ENCODE measurements around the gene PDZRN3. TPM values are rescaled to one million over a fixed set of nuclear protein-coding genes. Genes with fewer than 3 reads are reported as not detected.

PDZRN3 gene
- total and polyA plus RNA-seq, 4 donors: 0.69 to 1.8 (median 0.92) TPM

- no peak for TF ChIP-seq TAF1 (conservative IDR thresholded peaks at IDR 0.05)
- no peak for TF ChIP-seq RXRA (IDR thresholded peaks at IDR 0.05)
- TF ChIP-seq CTCF (IDR thresholded peaks at IDR 0.05; ENCODE audit: low read depth, low read length, missing input control): no peak
- TF ChIP-seq EGR1 (IDR thresholded peaks at IDR 0.05; ENCODE audit: low read depth in 2 of 2): no peak
- no peak for TF ChIP-seq GABPA (IDR thresholded peaks at IDR 0.05 in 1 of 2, conservative IDR thresholded peaks at IDR 0.05 in 1 of 2)
- no peak for TF ChIP-seq RAD21 (IDR thresholded peaks at IDR 0.05)
- TF ChIP-seq FOXA1 (IDR thresholded peaks at IDR 0.05): no peak
- no peak for TF ChIP-seq FOXA2 (IDR thresholded peaks at IDR 0.05)
These were observed 223.7 kb downstream of the PDZRN3 start (continued) for GRCh38 chr3:73401059-73401458.

DNA sequence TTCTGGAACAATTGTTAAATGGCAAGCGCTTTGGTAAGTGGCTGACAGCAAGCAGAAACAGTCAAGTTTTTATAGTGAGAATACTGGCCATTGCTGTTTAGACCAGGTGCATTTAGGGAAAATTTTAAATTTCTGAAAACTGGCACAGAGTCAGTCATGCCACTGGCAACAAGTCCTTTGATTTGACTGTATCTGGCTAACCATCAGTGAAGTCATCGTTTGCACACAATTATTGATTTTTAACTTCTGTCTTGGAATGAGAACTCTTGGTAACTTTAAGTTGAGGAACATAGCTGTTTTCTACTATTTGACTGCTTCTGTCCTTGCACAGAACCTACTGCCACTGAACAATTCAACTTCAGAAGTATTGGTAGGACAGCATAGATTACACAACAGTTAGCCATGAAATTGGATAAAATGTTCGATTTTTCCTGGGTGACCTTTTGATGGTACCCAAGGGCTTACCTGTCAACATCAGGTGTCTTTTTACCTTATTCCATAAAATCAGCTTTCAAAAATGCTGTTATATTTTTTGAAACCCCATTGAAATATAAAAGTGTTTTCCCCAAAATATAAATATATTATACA is 225.0 kb downstream of the PDZRN3 start:
- Histone ChIP-seq H3K36me3 (ENCODE audit: control insufficient read depth in 4 of 4, insufficient read depth in 3 of 4, low read depth in 1 of 4, low read length in 3 of 4) (no peaks in the 10 kb centered on the region), H3K9ac (ENCODE audit: low read depth in 1 of 2, low read length in 2 of 2) (no peak overlapping the region), H3K27me3 (ENCODE audit: control insufficient read depth in 4 of 4, insufficient read depth in 4 of 4, low read length in 3 of 4) (peaks cover 0 to 3% (median 0%) of the 10 kb centered on the region in 4 donors), H3K4me3 (ENCODE audit: low read depth in 1 of 3, low read length in 3 of 3) (no peak overlapping the region), H3K27ac (ENCODE audit: low read depth in 1 of 2, low read length in 2 of 2) (no peak overlapping the region), H3K9me3 (ENCODE audit: control insufficient read depth in 4 of 4, low read length in 3 of 4) (no peaks in the 10 kb centered on the region), H3K4me1 (ENCODE audit: control insufficient read depth in 4 of 4, insufficient read depth in 4 of 4, low read length in 3 of 4) (no peaks in the 10 kb centered on the region)
- WGBS: 61% methylated on average over 3 of the region's 3 CpGs
- TF ChIP-seq NR2F2 (IDR thresholded peaks at IDR 0.05) (no peak), RXRA (IDR thresholded peaks at IDR 0.05) (no peak), HNF4G (IDR thresholded peaks at IDR 0.05) (no peak), ATF3 (IDR thresholded peaks at IDR 0.05) (no peak), FOXA2 (IDR thresholded peaks at IDR 0.05) (no peak), GABPA (IDR thresholded peaks at IDR 0.05 in 1 of 2, conservative IDR thresholded peaks at IDR 0.05 in 1 of 2) (no peak), JUND (IDR thresholded peaks at IDR 0.05) (no peak), EGR1 (IDR thresholded peaks at IDR 0.05; ENCODE audit: low read depth in 2 of 2) (no peak), YY1 (IDR thresholded peaks at IDR 0.05) (no peak)
- TF ChIP-seq, protein P1, sequence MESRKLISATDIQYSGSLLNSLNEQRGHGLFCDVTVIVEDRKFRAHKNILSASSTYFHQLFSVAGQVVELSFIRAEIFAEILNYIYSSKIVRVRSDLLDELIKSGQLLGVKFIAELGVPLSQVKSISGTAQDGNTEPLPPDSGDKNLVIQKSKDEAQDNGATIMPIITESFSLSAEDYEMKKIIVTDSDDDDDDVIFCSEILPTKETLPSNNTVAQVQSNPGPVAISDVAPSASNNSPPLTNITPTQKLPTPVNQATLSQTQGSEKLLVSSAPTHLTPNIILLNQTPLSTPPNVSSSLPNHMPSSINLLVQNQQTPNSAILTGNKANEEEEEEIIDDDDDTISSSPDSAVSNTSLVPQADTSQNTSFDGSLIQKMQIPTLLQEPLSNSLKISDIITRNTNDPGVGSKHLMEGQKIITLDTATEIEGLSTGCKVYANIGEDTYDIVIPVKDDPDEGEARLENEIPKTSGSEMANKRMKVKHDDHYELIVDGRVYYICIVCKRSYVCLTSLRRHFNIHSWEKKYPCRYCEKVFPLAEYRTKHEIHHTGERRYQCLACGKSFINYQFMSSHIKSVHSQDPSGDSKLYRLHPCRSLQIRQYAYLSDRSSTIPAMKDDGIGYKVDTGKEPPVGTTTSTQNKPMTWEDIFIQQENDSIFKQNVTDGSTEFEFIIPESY (IDR thresholded peaks at IDR 0.05): no peak
- DNase-seq (ENCODE audit: low spot score): no peak

GRCh38 chr3:73399106-73399505 is 225.6 kb downstream of the PDZRN3 start:
- Histone ChIP-seq H3K4me1 (ENCODE audit: control insufficient read depth in 4 of 4, insufficient read depth in 4 of 4, low read length in 3 of 4) (no peaks in the 10 kb centered on the region), H3K27ac (ENCODE audit: low read depth in 1 of 2, low read length in 2 of 2) (no peak overlapping the region), H3K9me3 (ENCODE audit: control insufficient read depth in 4 of 4, low read length in 3 of 4) (no peaks in the 10 kb centered on the region), H3K36me3 (ENCODE audit: control insufficient read depth in 4 of 4, insufficient read depth in 3 of 4, low read depth in 1 of 4, low read length in 3 of 4) (no peaks in the 10 kb centered on the region), H3K9ac (ENCODE audit: low read depth in 1 of 2, low read length in 2 of 2) (no peak overlapping the region), H3K27me3 (ENCODE audit: control insufficient read depth in 4 of 4, insufficient read depth in 4 of 4, low read length in 3 of 4) (peaks cover 0 to 3% (median 0%) of the 10 kb centered on the region in 4 donors), H3K4me3 (ENCODE audit: low read depth in 1 of 3, low read length in 3 of 3) (no peak overlapping the region)
- 47% methylated on average over 3 of the region's 3 CpGs for WGBS
- peak; percentile 60 for TF ChIP-seq ATF3 (IDR thresholded peaks at IDR 0.05)
- TF ChIP-seq NR2F2 (IDR thresholded peaks at IDR 0.05): no peak
- TF ChIP-seq HNF4A (conservative IDR thresholded peaks at IDR 0.05): no peak
- DNase-seq (ENCODE audit: low spot score): no peak
